GM19238 (cell line): ENCODE results near the gene SERPINE2.
A peak's percentile ranks its signal among the peaks of the same experiment; 100 is the strongest.

Experiments
- DNase-seq: peaks from one replicate; pipeline ENCODE4 v3.0.0; 2011; ENCODE audit warnings: low spot score; ENCODE audit not compliant: insufficient read length

The SERPINE2 gene

DNA sequence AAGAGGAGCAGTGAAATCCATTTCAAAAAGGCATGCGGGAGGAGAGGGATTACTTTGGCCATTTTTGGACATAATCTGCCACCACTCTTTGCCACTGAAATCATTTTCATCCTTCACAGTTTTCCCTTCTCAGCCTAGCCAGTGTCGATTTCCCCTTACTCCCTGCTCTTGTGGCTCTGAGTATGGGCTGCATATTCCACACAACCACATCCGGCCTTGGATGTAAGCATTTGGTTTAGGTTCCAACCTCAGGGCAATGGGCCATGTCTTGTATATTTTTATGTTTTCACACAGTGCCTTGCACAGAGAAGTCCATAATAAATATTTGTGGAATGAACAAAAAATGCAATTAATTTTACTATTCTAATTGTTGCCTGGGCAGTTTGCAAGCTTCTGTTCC, 7.7 kb upstream of the SERPINE2 start:
- DNase-seq: no peak

DNA sequence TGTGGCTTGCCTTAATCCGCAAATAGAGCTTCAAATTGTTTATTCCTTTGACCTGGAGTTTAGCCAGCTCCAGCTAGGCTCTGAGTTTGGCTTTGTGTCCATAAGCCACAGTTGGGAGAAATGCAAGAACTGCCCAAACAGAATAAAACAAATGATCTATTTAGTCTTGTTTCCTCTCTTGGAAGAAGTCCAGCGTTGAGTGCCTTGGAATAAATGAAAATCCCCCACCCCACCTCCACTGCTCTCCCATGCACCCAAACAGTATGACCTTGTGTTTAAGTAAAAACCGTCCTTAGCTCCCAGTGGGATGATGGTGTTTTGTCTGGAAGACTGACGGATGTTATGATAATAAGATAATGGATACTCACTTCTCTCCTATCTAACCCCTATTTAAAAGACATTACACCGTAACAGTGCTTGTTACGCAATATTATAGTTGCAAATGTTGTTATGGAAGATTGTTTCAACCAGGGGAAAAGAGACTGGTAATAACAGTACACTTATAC, 3.2 kb upstream of the SERPINE2 start:
- no peak for DNase-seq

DNA sequence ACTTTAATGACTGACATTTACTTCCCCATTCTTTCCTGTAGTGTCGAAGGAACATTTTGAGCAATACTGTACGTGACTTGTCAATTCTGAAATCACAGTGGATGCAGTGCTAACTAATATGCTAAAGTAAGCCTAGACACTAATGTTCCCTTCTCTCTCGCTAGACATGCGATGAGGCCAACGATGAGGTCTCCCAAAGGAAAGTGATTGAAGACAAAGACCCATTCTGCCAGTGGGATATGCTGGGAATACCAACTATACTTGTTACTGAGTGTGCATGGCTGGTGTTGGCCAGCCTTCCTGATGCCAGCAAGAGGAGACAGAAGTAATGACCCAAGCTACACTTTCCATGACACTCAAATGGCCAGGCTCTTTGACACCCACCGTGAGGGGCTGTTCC, 2.5 kb upstream of the SERPINE2 start:
- no peak for DNase-seq

DNA sequence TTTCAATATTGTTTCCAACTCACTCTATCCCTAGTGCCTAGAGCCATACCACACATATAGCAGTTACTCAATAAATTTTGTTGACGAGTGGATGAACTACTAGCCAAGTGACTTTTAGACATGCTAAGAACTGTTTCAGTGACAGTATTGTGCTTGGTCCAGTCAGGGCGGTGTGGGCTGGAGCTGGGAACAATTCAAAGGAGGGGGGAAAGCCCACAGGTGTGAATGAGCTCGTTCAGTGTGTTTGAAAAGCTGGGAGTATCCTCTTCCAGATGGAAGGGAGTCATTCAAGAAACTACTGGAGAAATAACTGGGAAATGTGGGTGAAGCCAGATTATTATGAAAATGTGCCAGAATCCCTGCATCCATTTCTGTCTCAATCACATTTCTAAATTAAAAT, 1.7 kb upstream of the SERPINE2 start:
- DNase-seq: no peak

DNA sequence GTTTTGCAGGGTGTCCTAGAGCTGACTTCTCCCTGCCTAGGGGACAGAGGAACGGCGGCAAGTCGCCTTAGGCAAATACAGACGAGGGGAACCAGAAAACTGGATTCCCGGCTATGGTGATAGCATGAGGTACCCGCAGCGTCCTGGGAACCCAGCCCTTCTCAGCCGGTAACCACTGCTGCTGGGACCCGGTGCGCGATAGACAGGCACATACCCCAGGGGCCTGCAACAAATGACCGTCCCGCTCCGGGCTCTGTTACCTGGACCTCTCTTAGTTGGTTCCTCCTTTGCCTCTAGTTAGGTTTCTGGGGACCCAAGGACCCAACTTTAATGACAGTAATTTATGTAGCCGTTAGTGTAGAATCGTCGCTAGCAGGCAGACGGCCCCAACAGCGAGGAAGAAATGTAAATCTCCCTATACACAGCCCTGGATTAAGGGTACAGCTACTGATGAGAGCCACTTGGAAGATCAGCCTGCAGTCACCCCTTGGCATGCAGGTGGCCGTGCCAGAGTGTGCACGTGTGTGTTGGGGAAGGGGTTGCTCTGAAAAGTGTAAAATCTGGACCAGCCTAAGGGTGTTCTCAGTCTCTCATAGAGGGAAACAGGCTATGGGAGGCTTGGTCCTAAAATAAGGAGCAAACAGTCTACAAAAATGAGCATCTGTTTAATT, 819 bp upstream of the SERPINE2 start:
- no peak for DNase-seq

DNA sequence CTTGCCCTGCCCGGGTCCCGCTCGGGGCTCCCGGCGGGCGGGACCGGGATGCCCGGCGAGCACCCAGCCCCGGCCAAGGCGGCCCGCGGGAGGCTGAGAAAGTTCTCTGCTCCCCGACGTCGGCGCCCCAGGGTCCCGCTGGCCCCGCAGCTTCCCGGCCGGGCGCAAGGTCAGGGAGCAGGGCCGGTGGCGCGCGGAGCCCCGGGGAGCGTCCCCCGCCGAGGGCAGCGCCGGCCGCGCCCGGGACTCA, 331 bp downstream of the SERPINE2 start:
- DNase-seq: no peak

DNA sequence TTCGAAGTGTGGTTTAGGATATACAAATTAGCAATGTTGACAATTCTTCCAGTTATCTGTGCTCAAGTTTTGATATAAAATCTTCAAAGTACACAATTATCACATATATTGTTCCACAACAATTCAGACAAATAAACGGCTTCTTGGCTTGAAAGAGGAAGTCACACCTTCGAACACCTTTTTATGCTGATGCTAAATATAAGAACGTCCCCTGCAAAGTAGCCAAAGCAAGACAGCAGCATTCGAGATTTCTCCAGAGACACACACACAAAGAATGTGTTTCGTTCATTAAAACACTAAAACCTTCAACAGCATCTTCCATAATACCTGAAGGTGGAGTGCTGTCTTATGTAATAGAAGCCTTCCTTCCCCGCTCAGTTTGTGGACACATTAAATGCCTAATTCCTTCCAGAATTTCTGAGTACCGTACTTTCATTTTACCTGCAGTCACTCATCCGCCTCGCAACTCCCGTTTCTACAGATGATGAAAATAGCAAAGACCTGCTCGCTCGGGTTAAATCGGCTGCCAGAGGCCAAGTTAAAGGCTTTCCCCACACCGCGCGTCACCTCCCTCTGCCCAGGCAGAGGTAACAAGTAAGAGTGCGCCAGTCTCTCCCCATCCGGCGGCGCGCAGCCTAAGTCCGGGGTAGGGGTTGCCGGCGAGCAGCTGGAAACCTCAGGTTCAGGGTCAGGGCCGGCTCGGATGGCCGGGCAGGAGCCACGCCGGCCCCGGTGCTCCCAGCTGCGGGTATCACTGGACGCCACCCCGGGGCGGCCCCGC, 847 bp downstream of the SERPINE2 start:
- DNase-seq: peak; percentile 19

DNA sequence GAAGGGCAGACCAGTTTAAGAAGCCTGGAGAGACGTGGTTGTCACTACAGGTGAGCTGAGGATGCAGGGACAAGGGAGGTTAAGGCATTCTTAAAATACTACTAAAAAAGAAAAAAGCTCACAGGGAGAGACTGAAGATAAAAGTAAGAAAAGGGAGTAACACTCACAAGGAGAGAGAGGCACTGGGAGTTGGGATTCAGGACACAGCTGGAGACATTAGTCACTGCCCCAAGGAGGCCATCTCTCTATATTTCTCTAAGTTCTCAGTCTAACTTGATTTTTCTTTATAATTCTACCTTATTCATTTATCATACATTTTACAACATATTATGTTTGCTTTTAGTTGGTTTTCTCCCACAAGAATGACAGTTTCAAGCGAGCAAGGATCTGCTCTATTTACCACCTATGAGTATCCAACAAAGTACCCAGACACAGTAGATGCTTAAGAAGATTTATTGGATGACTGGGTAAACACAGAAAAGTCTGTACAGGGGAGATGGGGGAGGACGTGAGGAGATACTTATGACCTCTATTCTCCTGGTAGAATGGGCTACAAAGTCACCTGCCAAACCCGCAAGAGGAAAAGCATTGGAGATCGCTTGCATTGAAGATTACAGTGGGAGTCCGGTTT, 2.2 kb downstream of the SERPINE2 start:
- DNase-seq: no peak

DNA sequence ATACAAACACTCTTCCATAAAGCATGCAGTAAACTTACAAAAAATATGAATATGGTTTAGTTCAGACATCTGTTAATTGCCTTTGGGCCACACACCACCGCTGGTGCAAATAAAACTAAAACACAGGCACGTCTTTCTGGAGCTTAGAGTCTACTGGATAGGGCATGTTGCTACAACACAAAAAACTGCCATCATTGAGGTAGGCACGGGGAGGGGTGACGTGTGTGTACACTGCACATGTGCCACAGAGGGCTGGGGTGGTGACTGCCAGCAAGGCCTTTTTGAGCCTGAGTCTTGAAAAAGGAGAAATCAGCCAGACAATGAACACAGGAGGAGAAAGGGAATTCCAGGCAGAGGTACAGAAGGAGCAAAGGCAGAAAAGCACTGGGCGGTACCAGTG, 5.1 kb downstream of the SERPINE2 start:
- no peak for DNase-seq

DNA sequence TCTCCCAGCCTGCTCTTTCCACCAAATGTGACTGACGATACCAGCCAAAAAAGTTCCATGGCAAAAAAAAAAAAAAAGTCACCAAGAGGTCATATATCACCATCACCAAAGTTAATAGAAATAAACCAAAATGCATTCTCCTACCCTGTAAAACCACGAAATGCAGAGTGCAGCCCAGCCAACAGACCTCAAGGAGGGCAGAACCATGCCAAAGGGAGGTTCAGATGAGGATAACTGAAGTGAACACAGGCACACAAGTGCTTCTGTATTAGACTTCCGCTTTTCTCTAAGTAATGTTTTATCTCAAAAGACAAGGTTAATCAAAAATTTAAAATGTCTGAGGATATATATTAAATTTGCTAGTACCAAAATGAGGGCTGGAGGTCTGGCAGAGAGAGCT, 5.5 kb downstream of the SERPINE2 start:
- DNase-seq: no peak

DNA sequence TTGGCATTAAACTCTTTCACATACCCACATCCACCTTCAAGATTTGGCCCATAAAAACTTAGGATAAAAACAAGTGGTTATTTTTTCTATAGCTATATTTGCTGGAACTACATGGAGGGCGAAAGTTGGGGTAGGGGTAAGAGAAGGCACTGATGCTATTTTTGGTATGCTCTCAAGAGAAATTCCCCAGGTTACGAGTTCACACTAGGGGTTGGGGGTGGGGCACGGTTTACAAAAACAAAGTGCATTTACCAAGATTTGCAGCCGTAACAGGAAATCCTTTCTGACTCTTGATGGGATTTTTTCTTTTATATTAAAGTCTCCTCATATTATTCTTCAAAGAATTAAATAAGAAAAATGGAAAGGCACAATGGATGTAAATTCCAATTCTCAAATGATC, 6.8 kb downstream of the SERPINE2 start:
- no peak for DNase-seq

DNA sequence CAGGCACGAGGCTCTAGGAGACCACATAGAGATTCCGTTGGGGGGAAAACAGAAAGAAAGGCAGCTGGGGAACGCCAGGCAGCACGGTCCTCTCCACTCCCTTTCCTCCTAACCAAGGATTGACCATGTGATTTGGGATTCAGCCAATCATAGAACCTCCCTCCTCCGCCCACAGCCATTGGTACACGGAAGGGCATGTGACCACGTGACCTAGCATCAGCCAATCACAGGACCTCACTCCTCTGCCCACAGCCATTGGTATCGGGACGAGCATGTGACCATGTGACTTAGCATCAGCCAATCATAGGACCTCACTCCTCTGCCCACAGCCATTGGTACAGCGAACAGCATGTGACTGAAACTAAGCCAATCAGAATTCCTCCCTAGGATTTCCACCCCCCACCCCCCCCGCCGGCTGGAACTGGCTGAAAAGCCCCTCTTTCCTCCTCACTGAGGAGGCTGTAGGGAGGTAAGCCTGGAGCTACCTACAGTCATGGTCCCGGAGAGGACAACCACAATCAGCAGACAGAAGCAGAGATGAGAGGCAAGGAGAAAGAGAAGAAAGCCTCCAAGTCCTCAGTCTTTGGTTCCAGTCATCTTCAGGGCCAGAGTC, 7.6 kb downstream of the SERPINE2 start:
- no peak for DNase-seq

DNA sequence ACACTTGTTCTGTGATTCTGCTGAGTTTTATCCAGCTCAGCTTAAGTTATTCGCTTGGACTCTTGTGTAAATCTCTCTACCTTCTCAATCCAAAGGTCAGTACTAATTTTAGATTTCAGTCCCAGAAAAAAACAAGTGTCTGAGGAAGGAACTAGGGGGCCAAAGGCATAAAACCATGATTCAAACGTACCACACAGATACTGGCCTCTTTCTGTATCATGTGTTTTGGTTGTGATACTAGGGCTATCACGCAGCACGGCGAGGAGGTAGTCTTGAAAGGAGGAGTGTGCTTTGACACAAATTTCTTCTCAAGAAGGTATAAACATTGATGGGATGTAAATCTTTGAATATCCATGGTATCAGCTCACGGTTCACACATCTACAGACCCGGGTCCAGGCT, 8.3 kb downstream of the SERPINE2 start:
- DNase-seq: no peak

DNA sequence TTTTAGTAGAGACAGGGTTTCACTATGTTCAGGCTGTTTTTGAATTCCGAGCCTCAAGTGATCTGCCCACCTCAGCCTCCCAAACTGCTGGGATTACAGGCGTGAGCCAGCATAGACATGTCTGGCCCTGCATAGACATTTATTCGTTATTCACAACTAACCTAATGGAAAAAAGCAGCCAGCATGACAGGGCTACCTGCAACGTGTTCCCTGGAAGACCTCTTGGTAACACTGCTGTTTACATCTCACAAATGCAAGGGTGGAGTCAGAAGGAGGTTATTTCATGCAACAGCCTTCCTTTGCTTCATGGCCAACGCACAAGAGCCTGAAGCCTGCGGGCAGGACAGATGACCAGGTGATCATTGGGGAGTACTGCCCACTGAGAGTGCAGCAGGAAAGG, 9.2 kb downstream of the SERPINE2 start:
- DNase-seq: no peak

DNA sequence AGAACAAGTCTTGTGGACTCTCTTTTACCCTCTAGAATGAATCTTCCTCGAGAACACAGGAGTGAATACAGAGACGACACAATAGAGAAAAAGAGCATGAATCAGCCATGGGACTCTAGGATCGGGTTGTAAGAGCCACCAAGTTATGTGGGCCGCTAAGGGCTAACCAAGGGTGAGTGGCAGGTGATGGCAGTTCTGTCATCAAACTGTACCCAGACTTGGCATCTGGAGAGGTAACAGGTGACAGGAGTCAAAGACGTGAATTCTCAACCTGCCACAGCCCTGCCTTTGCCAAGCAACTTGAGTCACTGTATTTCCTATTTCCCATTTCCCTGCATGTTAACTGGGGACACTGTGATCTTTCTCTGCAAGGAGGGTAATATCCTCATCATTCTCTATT, 11.2 kb downstream of the SERPINE2 start:
- DNase-seq: no peak

DNA sequence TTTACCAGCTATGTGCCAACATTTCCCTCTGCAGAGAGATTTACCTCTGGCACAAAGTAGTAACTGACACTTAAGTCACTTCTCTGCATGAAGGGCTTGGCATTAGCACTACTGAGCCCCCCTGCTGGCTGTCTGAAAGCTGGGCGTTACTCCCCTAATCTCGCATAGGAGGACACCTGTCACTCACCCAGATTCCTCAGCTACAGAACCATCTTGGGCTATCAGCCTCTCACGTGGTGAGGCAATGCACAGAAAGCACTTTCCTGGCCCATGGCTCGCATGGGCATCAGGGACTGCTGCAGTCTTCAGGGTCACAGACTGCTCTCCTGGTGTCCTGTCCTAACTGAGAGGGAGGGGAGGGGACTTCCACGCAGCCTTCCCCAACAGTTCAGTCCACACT, 12.0 kb downstream of the SERPINE2 start:
- DNase-seq: no peak

DNA sequence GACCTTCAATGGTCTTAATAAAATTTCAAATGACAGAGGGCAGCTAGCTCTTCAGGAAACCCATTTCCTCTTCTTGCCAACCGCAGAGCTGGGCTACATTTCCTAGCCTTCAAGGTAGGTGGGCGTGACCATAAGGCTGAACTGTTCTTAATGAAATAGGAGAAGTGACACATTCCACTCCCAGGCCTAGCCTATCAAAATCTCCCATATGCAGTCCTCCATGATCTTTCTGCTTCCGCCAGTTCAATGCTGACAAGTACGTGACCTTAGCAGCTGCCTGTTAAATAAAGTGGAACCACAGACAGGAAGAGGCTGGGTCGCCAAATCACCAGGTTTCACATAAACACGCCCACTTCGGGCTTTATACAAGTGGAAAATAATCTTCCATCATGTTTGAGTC, 13.2 kb downstream of the SERPINE2 start:
- DNase-seq: no peak

DNA sequence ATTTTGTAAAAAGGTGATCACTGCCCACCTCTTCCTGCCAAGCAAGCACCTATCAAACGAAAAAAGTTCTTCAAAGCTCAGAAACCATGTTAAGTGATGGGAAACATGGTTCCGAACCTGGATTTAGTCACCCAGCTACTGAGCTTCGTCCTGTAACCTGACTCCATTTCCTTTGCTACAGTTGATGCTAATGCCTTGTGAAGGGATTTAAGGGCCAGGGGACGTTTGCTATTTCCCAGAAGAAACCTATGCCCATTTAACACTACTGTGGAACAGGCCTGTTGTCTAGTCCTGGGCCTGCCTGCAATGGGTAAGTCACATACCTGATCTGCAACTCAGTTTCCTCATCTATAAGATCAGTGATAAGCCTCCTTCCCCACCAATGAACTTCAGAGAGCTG, 14.8 kb downstream of the SERPINE2 start:
- no peak for DNase-seq

DNA sequence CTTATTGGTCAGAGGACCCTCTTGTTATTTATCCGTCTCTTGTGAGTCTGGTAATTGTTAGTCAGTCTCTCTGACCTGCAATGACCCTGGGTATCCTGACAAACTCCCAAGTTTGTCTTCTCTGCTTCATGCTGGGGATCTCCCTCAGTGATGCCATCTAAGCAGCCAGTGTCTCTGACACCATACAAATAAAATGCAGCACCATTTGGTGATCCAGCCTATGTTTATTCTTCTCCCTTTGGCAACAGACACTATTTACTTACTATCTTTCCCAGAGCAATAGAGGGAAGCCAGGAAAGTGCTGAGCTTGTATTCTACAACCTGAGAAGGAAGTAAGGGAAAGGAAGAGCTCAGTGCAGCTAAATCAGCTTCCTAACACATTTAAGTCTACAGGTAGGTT, 15.9 kb downstream of the SERPINE2 start:
- no peak for DNase-seq

DNA sequence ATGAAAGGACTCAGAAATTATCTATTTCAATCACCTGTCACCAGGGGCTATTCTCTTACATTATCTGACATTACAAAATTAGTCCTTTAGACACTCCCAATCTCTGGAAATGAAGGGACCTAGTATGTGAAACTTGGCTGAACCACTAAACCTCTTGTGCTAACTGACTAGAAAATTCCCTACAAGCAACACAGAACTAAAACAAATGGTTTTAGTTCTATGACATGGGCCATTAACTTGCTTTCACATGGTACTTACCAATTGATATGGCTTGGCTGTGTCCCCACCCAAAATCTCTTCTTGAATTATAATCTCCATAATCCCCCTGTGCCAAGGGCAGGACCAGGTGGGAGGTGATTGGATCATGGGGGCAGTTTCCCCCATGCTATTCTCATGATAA, 16.6 kb downstream of the SERPINE2 start:
- no peak for DNase-seq

DNA sequence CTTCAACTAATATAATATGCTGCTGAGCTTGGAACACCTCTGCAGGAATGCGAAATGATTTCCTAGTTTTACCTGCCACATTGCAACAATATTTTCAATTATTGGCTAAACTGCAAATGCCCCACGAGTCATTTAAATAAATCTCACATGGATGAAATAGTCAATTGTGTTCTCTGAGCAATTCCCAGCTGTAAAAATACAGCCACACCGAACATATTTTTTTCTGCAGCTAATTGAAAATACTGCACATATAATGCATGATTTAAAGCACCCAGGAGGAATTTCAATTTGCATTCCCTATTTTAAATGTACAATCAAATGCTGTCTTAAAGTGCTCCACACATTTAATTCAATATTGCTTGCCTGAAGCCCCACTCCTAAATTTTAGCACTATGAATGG, 18.6 kb downstream of the SERPINE2 start:
- DNase-seq: no peak

DNA sequence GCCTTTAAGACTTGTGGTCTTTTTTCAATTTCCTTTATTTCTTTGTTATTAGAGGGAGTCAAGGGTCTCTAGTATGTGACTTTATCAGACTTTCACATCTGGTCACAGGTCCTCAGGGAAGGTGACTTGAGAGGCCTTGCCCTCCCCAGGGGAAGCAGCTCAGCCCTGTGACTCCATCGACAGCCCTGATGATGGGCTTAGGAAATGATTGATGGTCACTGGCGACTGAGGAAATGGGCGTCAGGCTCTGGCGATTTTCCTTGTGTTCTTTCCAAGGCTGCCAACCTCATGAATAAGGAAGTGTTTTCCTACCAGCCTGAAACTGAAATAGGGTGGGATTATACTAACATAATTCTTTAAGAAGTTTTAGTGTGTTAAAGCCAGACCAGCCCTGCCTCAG, 21.1 kb downstream of the SERPINE2 start:
- no peak for DNase-seq
